ENCODE measurements around the gene OSBPL10.

DNA sequence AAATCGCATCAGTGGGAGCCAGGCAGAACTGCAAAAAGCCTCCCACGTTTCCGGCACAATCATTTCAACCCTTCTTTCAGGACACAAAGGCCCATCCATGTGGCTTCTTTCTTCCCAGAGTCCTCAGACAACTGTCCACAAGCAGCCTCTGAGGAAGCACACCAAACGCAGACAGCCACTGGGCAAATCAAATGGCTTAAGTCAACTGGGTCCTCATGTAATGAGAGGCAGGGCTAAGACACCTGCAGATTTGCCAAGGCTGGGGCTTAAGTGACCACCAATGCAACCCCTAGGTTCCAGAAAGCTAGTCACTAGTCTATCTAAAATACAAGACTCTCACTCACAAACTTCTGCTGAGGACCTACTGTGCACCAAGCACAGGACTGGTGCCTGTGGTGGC is 8.0 kb downstream of the OSBPL10 start:
- TF ChIP-seq CTCF (IDR thresholded peaks at IDR 0.05), result no peak
- no peak for TF ChIP-seq POLR2AphosphoS5 (IDR thresholded peaks at IDR 0.05)

Measured in prostate gland (tissue), 2 donors.